Activated T-cell treated with anti-CD3 and anti-CD28 coated beads, Interleukin-2, amount 50 U/mL, for 1 hour (primary cell): Measurements from ENCODE around the gene IGLL1.
"Not testable (repeated sequence)": the region's sequence is repeated elsewhere in the genome, so short reads cannot be mapped to it uniquely, and the experiment has no call there.

Experiments
- DNase-seq: peaks from one replicate; pipeline ENCODE4 v3.0.0-alpha.2; 2020

The IGLL1 gene

GRCh38 chr22:23591201-23591791, 11.2 kb upstream of the IGLL1 start:
- DNase-seq: peak; percentile 52

GRCh38 chr22:23583836-23584235, 3.7 kb upstream of the IGLL1 start:
- no peak for DNase-seq

- no peak for DNase-seq
Measured at GRCh38 chr22:23583153-23583552, 3.1 kb upstream of the IGLL1 start.

GRCh38 chr22:23581260-23581650, 1.2 kb upstream of the IGLL1 start:
- DNase-seq: no peak

GRCh38 chr22:23580576-23581259, 628 bp upstream of the IGLL1 start:
- no peak for DNase-seq

GRCh38 chr22:23579280-23579679, 810 bp downstream of the IGLL1 start:
- DNase-seq: no peak

- no peak for DNase-seq
Measured at GRCh38 chr22:23578306-23578705, 1.8 kb downstream of the IGLL1 start.

- no peak for DNase-seq
Measured at GRCh38 chr22:23576681-23577080, 3.4 kb downstream of the IGLL1 start.

GRCh38 chr22:23575601-23576000, 4.5 kb downstream of the IGLL1 start:
- no peak for DNase-seq

GRCh38 chr22:23574877-23575276, 5.2 kb downstream of the IGLL1 start:
- DNase-seq: no peak

GRCh38 chr22:23574371-23574811, 5.7 kb downstream of the IGLL1 start:
- DNase-seq: no peak

- DNase-seq: not testable (repeated sequence)
Measured at GRCh38 chr22:23573701-23574235, 6.3 kb downstream of the IGLL1 start.

- not testable (repeated sequence) for DNase-seq
Measured at GRCh38 chr22:23573106-23573505, 7.0 kb downstream of the IGLL1 start.

GRCh38 chr22:23571486-23571885, 8.6 kb downstream of the IGLL1 start:
- no peak for DNase-seq

GRCh38 chr22:23570681-23571080, 9.4 kb downstream of the IGLL1 start:
- DNase-seq: no peak

GRCh38 chr22:23569716-23570115, 10.4 kb downstream of the IGLL1 start:
- no peak for DNase-seq

- no peak for DNase-seq
Measured at GRCh38 chr22:23569291-23569690, 10.8 kb downstream of the IGLL1 start.

- DNase-seq: peak; percentile 16
Measured at GRCh38 chr22:23566705-23567475, 13.2 kb downstream of the IGLL1 start.

GRCh38 chr22:23565915-23566704, 14.0 kb downstream of the IGLL1 start:
- DNase-seq: no peak

- no peak for DNase-seq
Measured at GRCh38 chr22:23565305-23565914, 14.7 kb downstream of the IGLL1 start.

- DNase-seq: no peak
Measured at GRCh38 chr22:23564276-23564675, 15.8 kb downstream of the IGLL1 start.

- peak; percentile 6 for DNase-seq
Measured at GRCh38 chr22:23563111-23563510, 17.0 kb downstream of the IGLL1 start.
